WTC11 (cell line): Measurements from ENCODE around the gene CHDH. TPM values are rescaled to one million over a fixed set of nuclear protein-coding genes. Genes with fewer than 3 reads are reported as not detected.

Experiments used
- ATAC-seq: fragments of 200-7000 bp; cut with Tn5 transposase; 2 replicates; pipeline ENCODE4 v1.10.0; 2021; ENCODE audit warnings: mild to moderate bottlenecking, moderate library complexity
- CTCF ChIA-PET: fragments of 300-600 bp; sonication (Branson Sonifier 250); formaldehyde crosslinking; loops from one replicate; lab custom pipeline; 2021; ENCODE audit warnings: antibody characterized with exemption; lab: Charles Lee
- POLR2A ChIA-PET: fragments of 350-600 bp; sonication (Branson Sonifier 250); formaldehyde crosslinking; loops from one replicate; lab custom pipeline; 2021; ENCODE audit warnings: antibody characterized with exemption; lab: Charles Lee
- DNase-seq: peaks from one replicate; pipeline ENCODE4 v3.0.0; 2021; ENCODE audit warnings: low spot score
- H3K27ac Mint-ChIP-seq: 2 replicates; pipeline ENCODE4 v1.8.0; 2021; ENCODE audit warnings: mixed read lengths
- H3K27me3 Mint-ChIP-seq: 2 replicates; pipeline ENCODE4 v1.8.0; 2021; ENCODE audit warnings: low read depth, mild to moderate bottlenecking, moderate library complexity, mixed read lengths
- H3K36me3 Mint-ChIP-seq: 2 replicates; pipeline ENCODE4 v1.8.0; 2021; ENCODE audit warnings: mixed read lengths
- H3K4me1 Mint-ChIP-seq: 2 replicates; pipeline ENCODE4 v1.8.0; 2022; ENCODE audit warnings: mixed read lengths
- H3K4me3 Mint-ChIP-seq: 2 replicates; pipeline ENCODE4 v1.8.0; 2021; ENCODE audit warnings: mild to moderate bottlenecking, moderate library complexity, mixed read lengths
- H3K9me3 Mint-ChIP-seq: 2 replicates; pipeline ENCODE4 v1.8.0; 2021; ENCODE audit warnings: mixed read lengths
- AFF4 ChIP-seq: sonication (generic); formaldehyde crosslinking; IDR thresholded peaks from 2 replicates; pipeline ENCODE4 v1.8.1; 2023; ENCODE audit warnings: mild to moderate bottlenecking, missing genetic modification reagents, borderline replicate concordance
- ATF3 ChIP-seq: sonication (generic); formaldehyde crosslinking; conservative IDR thresholded peaks from 2 replicates; pipeline ENCODE4 v1.8.1; 2022; ENCODE audit warnings: mild to moderate bottlenecking, missing genetic modification reagents
- CREM ChIP-seq: sonication (generic); formaldehyde crosslinking; IDR thresholded peaks from 2 replicates; pipeline ENCODE4 v1.8.1; 2022; ENCODE audit warnings: mild to moderate bottlenecking, missing genetic modification reagents, moderate library complexity
- FOXK1 ChIP-seq: sonication (generic); formaldehyde crosslinking; IDR thresholded peaks from 2 replicates; pipeline ENCODE4 v1.8.0; 2022; ENCODE audit warnings: mild to moderate bottlenecking, moderate library complexity, missing genetic modification reagents
- FOXP1 ChIP-seq: sonication (generic); formaldehyde crosslinking; IDR thresholded peaks from 2 replicates; pipeline ENCODE4 v1.8.0; 2022; ENCODE audit warnings: missing genetic modification reagents, mild to moderate bottlenecking, moderate library complexity, borderline replicate concordance
- FOXP4 ChIP-seq: sonication (generic); formaldehyde crosslinking; IDR thresholded peaks from 2 replicates; pipeline ENCODE4 v1.8.0; 2022; ENCODE audit warnings: mild to moderate bottlenecking, missing genetic modification reagents
- HMGXB4 ChIP-seq: sonication (generic); formaldehyde crosslinking; IDR thresholded peaks from 2 replicates; pipeline ENCODE4 v1.8.1; 2023; ENCODE audit warnings: mild to moderate bottlenecking, moderate library complexity, missing genetic modification reagents
- KAT7 ChIP-seq: sonication (generic); formaldehyde crosslinking; IDR thresholded peaks from 2 replicates; pipeline ENCODE4 v1.8.1; 2023; ENCODE audit warnings: missing genetic modification reagents, mild to moderate bottlenecking, borderline replicate concordance
- PRDM15 ChIP-seq: sonication (generic); formaldehyde crosslinking; IDR thresholded peaks from 2 replicates; pipeline ENCODE4 v1.8.0; 2022; ENCODE audit warnings: missing genetic modification reagents
- PRRX2 ChIP-seq: fragments of 250-450 bp; sonication (Bioruptor Pico); IDR thresholded peaks from 2 replicates; pipeline ENCODE4 v1.8.0; 2021; ENCODE audit warnings: mild to moderate bottlenecking
- TEAD4 ChIP-seq: sonication (generic); formaldehyde crosslinking; IDR thresholded peaks from 2 replicates; pipeline ENCODE4 v1.8.0; 2022; ENCODE audit warnings: mild to moderate bottlenecking, missing genetic modification reagents
- USF1 ChIP-seq: sonication (generic); formaldehyde crosslinking; IDR thresholded peaks from 2 replicates; pipeline ENCODE4 v1.8.0; 2022; ENCODE audit warnings: mild to moderate bottlenecking, missing genetic modification reagents
- USF2 ChIP-seq: sonication (generic); formaldehyde crosslinking; IDR thresholded peaks from 2 replicates; pipeline ENCODE4 v1.8.1; 2023; ENCODE audit warnings: mild to moderate bottlenecking, missing genetic modification reagents, moderate library complexity
- ZNF232 ChIP-seq: sonication (generic); formaldehyde crosslinking; IDR thresholded peaks from 2 replicates; pipeline ENCODE4 v1.8.0; 2022; ENCODE audit warnings: mild to moderate bottlenecking, missing genetic modification reagents
- ZNF396 ChIP-seq: fragments of 250-450 bp; sonication (Bioruptor Pico); IDR thresholded peaks from 2 replicates; pipeline ENCODE4 v1.8.0; 2021; ENCODE audit warnings: mild to moderate bottlenecking, moderate library complexity, borderline replicate concordance
- ZNF512 ChIP-seq: sonication (generic); formaldehyde crosslinking; IDR thresholded peaks from 2 replicates; pipeline ENCODE4 v1.8.1; 2022; ENCODE audit warnings: missing genetic modification reagents, borderline replicate concordance
- ZSCAN18 ChIP-seq: fragments of 250-450 bp; sonication (Bioruptor Pico); IDR thresholded peaks from 2 replicates; pipeline ENCODE4 v2.1.2; 2022; ENCODE audit warnings: mild to moderate bottlenecking, moderate library complexity
- total RNA-seq: library from RNA; stranded (reverse); gene quantifications from 3 replicates; pipeline ENCODE4 v1.2.3, GENCODE V29; 2021

Gene CHDH
- total RNA-seq, 1 experiment from 2014 or later: 11.7 TPM

- TF ChIP-seq FOXP4 (CRISPR knock-in tag) (no peak), ZNF396 (no peak), CREM (CRISPR knock-in tag) (no peak), ZSCAN18 (no peak), FOXK1 (CRISPR knock-in tag) (no peak), ZNF512 (CRISPR knock-in tag) (no peak)
- TF ChIP-seq, all 79 proteins: peak for 0
Observed at GRCh38 chr3:53850895-53851294, 4.7 kb upstream of the CHDH start (continued).

- H3K27ac Mint-ChIP-seq: no peak overlapping the region
- ATAC-seq: no peak
- CTCF ChIA-PET: no interaction called here
- no peak overlapping the region for H3K4me3 Mint-ChIP-seq
- POLR2A ChIA-PET: no interaction called here
- H3K4me1 Mint-ChIP-seq: peaks cover 11% of the 10 kb centered on the region
- no peak for DNase-seq
- no peak for TF ChIP-seq ZNF232 (CRISPR knock-in tag)
- TF ChIP-seq TEAD4: no peak
- TF ChIP-seq KAT7 (CRISPR knock-in tag): no peak
- no peak for TF ChIP-seq FOXP1
- no peak for TF ChIP-seq HMGXB4
- no peak for TF ChIP-seq CREM (CRISPR knock-in tag)
- no peak for TF ChIP-seq AFF4
- no peaks in the 10 kb centered on the region for H3K9me3 Mint-ChIP-seq
- no peaks in the 10 kb centered on the region; the same call in 1 of the 2 replicates for H3K36me3 Mint-ChIP-seq
- peaks cover 18% of the 10 kb centered on the region for H3K27me3 Mint-ChIP-seq
Observed at GRCh38 chr3:53849916-53850315, 3.7 kb upstream of the CHDH start.

GRCh38 chr3:53846851-53847155 is 584 bp upstream of the CHDH start:
- Mint-ChIP-seq H3K27me3 (peaks cover 18% of the 10 kb centered on the region), H3K4me1 (peaks cover 40% of the 10 kb centered on the region), H3K36me3 (no peaks in the 10 kb centered on the region; the same call in 1 of the 2 replicates), H3K27ac (no peak overlapping the region), H3K4me3 (peak overlapping the region; percentile 74), H3K9me3 (no peaks in the 10 kb centered on the region)
- CTCF ChIA-PET: no interaction called here
- POLR2A ChIA-PET: interaction anchor here (0.7 kb wide), 1 partner anchor 183 kb away, joined by 3 read pairs; no protein-coding TSS in a partner anchor
- ATAC-seq: no peak
- DNase-seq: no peak
- TF ChIP-seq USF2 (CRISPR knock-in tag) (no peak), ATF3 (no peak), PRDM15 (no peak), PRRX2 (CRISPR knock-in tag) (no peak), USF1 (CRISPR knock-in tag) (no peak)
